Measurements from ENCODE around the gene DOK6.

GRCh38 chr18:69870736-69871135 lies 470.0 kb downstream of the DOK6 start:
- TF ChIP-seq CTCF (IDR thresholded peaks at IDR 0.05) (no peak), EZH2 (IDR thresholded peaks at IDR 0.05) (no peak), EZH2phosphoT487 (IDR thresholded peaks at IDR 0.05) (no peak)
